ENCODE data around the gene NT5C2. TPM values are rescaled to one million over a fixed set of nuclear protein-coding genes. Genes with fewer than 3 reads are reported as not detected.
A peak's percentile ranks its signal among the peaks of the same experiment; 100 is the strongest.

NT5C2 gene
- total and polyA plus RNA-seq, 7 donors, result 37.7 to 61.5 (median 49.2) TPM

GRCh38 chr10:103155471-103156085 lies 37.5 kb downstream of the NT5C2 start:
- TF ChIP-seq CTCF (IDR thresholded peaks at IDR 0.05) (no peak), POLR2A (IDR thresholded peaks at IDR 0.05) (no peak), EP300 (IDR thresholded peaks at IDR 0.05) (no peak), POLR2AphosphoS5 (IDR thresholded peaks at IDR 0.05) (no peak)
- H3K36me3 ChIP-seq, result peaks cover 0 to 11% (median 0%) of the 10 kb centered on the region in 4 donors
- H3K4me3 ChIP-seq, result no peak overlapping the region
- DNase-seq, result no peak
- H3K9me3 ChIP-seq, result no peaks in the 10 kb centered on the region
- intact Hi-C loops (cut with DNase I), result no loop called here
- no peaks in the 10 kb centered on the region for H3K27me3 ChIP-seq
- H3K27ac ChIP-seq, result peak overlapping the region in 2 of 4 donors; percentile 63 to 66
- 52 to 68% methylated on average over 4 of the region's 4 CpGs for WGBS, 2 donors
- H3K4me1 ChIP-seq, result peaks cover 0 to 31% (median 25%) of the 10 kb centered on the region in 4 donors

- Histone ChIP-seq H3K27me3 (no peaks in the 10 kb centered on the region), H3K4me3 (no peak overlapping the region), H3K4me1 (peaks cover 0 to 31% (median 25%) of the 10 kb centered on the region in 4 donors), H3K36me3 (peaks cover 0 to 11% (median 0%) of the 10 kb centered on the region in 4 donors), H3K9me3 (no peaks in the 10 kb centered on the region), H3K27ac (peak overlapping the region; percentile 15 to 66 (median 58))
- 74 to 79% methylated on average over 3 of the region's 3 CpGs for WGBS, 2 donors
- TF ChIP-seq POLR2AphosphoS5 (IDR thresholded peaks at IDR 0.05) (no peak), CTCF (IDR thresholded peaks at IDR 0.05) (no peak), POLR2A (IDR thresholded peaks at IDR 0.05) (no peak), EP300 (IDR thresholded peaks at IDR 0.05) (no peak)
- no peak for DNase-seq
- intact Hi-C loops (cut with DNase I), result no loop called here
Observed at GRCh38 chr10:103154521-103155299, 38.4 kb downstream of the NT5C2 start.

- Histone ChIP-seq H3K27ac (peak overlapping the region; percentile 54 to 66 (median 62)), H3K9me3 (no peaks in the 10 kb centered on the region), H3K4me1 (peaks cover 0 to 31% (median 25%) of the 10 kb centered on the region in 4 donors), H3K4me3 (peak overlapping the region in 2 of 4 donors; percentile 1 to 9), H3K27me3 (no peaks in the 10 kb centered on the region), H3K36me3 (peaks cover 0 to 10% (median 0%) of the 10 kb centered on the region in 4 donors)
- intact Hi-C loops (cut with DNase I), result no loop called here
- 59 to 81% methylated on average over 8 of the region's 8 CpGs for WGBS, 2 donors
- DNase-seq, result no peak
- TF ChIP-seq EP300 (IDR thresholded peaks at IDR 0.05) (no peak), CTCF (IDR thresholded peaks at IDR 0.05) (no peak), POLR2A (IDR thresholded peaks at IDR 0.05) (no peak), POLR2AphosphoS5 (IDR thresholded peaks at IDR 0.05) (no peak)
Observed at GRCh38 chr10:103153302-103154197, 39.5 kb downstream of the NT5C2 start.

- 93 to 95% methylated on average over 2 of the region's 2 CpGs for WGBS, 2 donors
- no peaks in the 10 kb centered on the region for H3K36me3 ChIP-seq
- no peak overlapping the region for H3K4me3 ChIP-seq
- no peak for TF ChIP-seq POLR2A (IDR thresholded peaks at IDR 0.05)
- no peak for TF ChIP-seq CTCF (IDR thresholded peaks at IDR 0.05)
- TF ChIP-seq EP300 (IDR thresholded peaks at IDR 0.05), result no peak
- TF ChIP-seq POLR2AphosphoS5 (IDR thresholded peaks at IDR 0.05), result no peak
- H3K4me1 ChIP-seq, result peaks cover 0 to 48% (median 36%) of the 10 kb centered on the region in 4 donors
- no peak overlapping the region for H3K27ac ChIP-seq
- intact Hi-C loops (cut with DNase I), result no loop called here
- no peaks in the 10 kb centered on the region for H3K9me3 ChIP-seq
- no peaks in the 10 kb centered on the region for H3K27me3 ChIP-seq
- no peak for DNase-seq
Observed at GRCh38 chr10:103149991-103150622, 43.0 kb downstream of the NT5C2 start.

Data from sigmoid colon (tissue), 7 donors.